GM15510 (cell line): Measurements from ENCODE around the gene LINC01488.

Experiments used
- POLR2A ChIP-seq: IDR thresholded peaks from 3 replicates; pipeline ENCODE4 v1.6.1; 2011; ENCODE audit warnings: borderline replicate concordance; ENCODE audit not compliant: insufficient read length; ENCODE audit errors: extremely low read depth

LINC01488 gene

DNA sequence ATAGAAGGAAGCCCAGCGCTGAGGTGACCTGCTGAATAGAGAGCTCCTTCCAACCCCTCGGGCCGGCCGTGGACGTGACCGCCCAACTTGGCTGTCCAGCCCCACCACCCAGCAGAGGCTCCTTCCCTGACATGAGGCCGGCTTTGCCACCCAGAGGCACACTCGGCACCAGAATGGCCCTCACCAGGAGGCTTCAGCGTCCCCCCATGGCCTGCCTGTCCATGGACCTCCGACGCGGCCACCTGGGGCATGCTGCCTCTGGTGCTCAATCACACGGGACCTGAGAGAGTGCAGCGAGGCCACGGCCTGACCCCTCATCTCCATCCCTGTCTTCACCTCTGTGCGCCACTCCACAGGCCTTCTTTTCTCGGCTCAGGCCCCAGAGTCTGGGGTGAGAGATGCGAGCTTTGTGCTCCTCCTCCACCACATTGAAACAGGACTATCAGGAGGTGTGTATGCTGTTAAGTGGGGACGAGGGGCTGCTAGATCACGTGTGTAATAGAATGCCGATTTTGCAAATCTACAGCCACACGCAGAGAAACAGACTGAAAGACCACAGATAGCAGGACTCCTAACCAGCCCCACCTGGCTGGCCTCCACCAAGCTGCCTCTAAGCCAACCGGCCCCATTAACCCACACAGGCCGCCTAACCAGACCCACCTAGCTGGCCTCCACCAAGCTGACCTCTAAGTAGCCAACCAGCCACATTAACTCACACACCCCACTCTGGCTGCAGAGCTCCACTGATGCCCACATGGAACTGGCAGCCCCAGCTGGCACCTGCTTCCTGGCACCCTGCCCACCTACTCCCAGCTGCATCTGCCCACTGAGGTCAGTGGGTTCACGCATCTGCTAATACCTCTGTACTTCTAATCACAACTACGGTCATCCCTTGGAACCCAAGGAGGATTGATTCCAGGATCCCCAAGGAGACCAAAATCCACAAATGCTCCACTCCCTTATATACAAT lies 20.7 kb downstream of the LINC01488 start:
- no peak for TF ChIP-seq POLR2A

- no peak for TF ChIP-seq POLR2A
Measured at GRCh38 chr11:69504127-69504526, 22.7 kb downstream of the LINC01488 start.

DNA sequence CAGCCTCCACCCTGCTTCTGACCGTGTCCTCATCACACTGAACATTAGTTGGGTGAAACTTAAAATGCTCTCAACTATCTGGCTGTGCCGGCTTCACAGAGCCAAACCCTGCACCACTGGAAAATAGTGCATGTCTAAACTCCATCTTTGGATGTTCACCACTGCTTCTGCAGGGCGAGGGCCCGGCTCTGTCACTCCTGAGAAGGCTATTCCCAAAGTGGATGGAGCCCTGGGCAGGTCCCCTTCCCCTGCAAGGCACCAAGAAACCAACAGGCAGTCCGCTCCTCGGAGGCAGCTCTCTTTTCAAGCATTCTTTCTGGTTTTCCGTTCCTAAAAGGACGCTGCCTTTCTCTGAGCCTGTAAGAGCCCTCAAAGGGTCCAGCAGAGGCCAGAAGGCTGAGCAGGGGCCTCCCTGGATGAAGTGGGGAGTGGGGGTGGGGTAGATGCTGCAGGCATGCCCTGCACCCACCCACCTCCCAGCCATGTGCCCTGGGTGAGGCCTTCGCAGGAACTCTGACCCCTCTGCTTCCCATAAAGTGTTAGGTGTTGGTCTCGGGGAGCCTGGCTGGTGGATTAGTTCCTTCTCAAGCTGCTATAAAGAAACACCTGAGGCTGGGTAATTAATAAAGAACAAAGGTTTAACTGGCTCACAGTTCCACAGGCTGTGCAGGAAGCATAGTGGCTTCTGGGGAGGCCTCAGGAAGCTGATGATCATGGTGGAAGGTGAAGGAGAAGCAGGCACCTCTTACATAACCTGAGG lies 23.3 kb downstream of the LINC01488 start:
- TF ChIP-seq POLR2A = no peak

DNA sequence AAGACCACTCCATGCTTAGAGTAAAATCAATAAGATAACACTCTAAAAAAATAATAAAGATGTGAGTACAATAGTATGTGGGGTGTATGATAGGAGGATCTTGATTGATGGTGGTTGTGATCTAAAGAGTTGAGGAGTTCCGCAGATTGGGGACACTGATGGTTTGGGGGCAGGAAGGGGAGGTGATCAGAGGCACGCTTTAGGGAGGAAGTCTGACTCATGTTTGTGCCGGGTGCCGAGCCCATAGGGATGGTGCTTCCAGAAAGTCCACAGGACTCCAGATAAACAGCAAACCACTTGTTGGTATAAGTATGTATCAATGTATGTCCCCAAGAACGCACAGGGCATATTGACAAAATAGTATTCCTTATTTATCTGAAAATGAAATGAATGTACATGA lies 27.5 kb downstream of the LINC01488 start:
- TF ChIP-seq POLR2A = no peak

DNA sequence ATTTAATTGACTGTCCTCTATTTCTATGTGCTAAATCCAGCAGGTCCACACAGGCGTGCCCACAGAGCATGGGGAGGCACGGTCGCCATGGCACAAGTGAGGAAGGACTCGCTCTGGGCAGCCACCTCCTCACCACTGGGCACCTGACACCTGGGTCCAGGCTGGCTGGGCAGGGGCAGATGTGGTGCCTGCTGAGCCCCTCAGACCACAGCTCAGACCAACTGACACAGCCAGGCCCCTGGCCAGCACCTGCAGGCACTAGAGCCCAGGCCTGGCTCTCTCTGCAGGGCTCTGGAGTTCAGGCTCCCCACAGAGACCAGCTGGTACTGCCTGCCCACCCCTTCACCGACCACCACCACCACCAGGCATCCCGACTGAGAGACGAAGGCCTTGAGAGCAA lies 27.9 kb downstream of the LINC01488 start:
- TF ChIP-seq POLR2A = no peak

DNA sequence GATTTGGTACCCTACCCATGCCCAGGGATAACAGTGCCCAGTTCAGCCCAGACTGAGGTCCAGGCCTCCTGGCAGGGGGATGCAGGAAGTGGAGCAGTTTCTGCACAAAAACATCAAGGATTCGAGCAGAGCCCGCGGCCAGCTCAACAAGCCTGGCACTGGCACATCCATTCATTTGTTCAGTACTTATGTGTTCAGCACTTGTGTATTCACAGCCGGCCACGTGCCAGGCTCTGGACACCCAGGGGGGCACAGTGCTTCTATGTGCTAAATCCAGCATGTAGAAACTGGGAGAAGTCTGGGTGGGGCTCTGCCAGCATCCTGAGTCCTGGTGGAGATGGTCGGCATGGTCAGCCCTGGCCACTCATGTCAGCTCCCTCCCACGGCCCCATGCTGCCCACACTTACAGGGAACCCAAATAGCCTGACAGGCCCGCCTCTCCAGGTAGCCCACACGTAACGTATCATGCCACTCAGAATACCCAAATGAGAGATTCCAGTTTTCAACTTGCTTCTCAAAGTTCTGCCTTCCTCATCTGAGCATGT lies 28.5 kb downstream of the LINC01488 start:
- no peak for TF ChIP-seq POLR2A

- TF ChIP-seq POLR2A = no peak
Measured at GRCh38 chr11:69510471-69511357, 29.3 kb downstream of the LINC01488 start.

- TF ChIP-seq POLR2A = no peak
Measured at GRCh38 chr11:69511358-69512055, 30.0 kb downstream of the LINC01488 start.

DNA sequence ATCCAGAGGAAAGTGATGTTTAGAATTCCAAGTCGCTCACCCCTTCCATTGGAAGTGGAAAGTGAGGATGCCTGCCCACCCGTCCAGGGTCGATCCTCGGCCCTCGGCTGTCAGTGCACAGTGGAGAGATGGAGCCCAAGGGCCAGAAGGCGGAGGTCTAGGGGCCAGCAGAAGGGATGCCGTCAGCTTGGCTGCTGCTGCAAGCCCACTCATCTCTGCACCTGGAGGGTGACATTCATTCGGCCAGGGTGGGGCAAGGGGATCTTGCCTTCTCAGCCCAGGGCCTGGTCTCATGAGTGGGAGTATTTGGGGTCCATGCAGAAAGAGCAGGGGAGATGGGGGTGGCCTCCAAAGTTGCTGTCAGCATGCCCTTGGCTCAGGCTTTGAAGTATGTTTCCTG lies 30.7 kb downstream of the LINC01488 start:
- TF ChIP-seq POLR2A = no peak

DNA sequence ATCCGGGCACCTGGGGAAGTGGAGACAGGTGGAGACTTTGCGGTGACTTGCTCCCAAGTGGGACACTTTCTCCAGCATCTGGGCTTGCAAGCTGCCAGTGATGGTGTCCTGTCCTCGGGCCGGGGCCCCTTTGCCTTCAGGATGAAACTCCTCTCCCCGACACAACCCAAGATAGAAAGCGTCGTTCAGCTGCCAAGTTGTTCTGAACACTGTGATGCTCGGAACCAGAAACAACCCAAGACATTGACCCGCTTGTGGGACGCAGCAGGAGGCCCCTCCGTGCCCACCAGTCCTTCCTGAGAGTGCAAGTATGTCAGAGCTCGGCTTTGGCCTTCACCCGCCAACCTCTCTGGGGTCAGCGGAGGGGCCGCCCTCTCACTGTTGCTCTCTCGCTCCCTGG lies 31.3 kb downstream of the LINC01488 start:
- TF ChIP-seq POLR2A = no peak

- no peak for TF ChIP-seq POLR2A
Measured at GRCh38 chr11:69513196-69513595, 31.7 kb downstream of the LINC01488 start.

GRCh38 chr11:69513663-69514224 lies 32.3 kb downstream of the LINC01488 start:
- TF ChIP-seq POLR2A = no peak

GRCh38 chr11:69514771-69515170 lies 33.3 kb downstream of the LINC01488 start:
- no peak for TF ChIP-seq POLR2A
